DND-41 (cell line): ENCODE results near the gene FRAT2.

Experiments used
- EZH2 ChIP-seq: IDR thresholded peaks from 3 replicates; pipeline ENCODE4 v1.6.1; 2012; ENCODE audit warnings: borderline replicate concordance, low read depth, mild to moderate bottlenecking, moderate library complexity, low read length, inconsistent platforms; ENCODE audit not compliant: severe bottlenecking
- TF ChIP-seq, protein P1 (sequence below): IDR thresholded peaks from 2 replicates; pipeline ENCODE4 v1.5.1; 2012; ENCODE audit warnings: borderline replicate concordance, low read length, moderate library complexity, mild to moderate bottlenecking; ENCODE audit not compliant: poor library complexity, severe bottlenecking; ENCODE audit errors: extremely low read depth

DNA sequence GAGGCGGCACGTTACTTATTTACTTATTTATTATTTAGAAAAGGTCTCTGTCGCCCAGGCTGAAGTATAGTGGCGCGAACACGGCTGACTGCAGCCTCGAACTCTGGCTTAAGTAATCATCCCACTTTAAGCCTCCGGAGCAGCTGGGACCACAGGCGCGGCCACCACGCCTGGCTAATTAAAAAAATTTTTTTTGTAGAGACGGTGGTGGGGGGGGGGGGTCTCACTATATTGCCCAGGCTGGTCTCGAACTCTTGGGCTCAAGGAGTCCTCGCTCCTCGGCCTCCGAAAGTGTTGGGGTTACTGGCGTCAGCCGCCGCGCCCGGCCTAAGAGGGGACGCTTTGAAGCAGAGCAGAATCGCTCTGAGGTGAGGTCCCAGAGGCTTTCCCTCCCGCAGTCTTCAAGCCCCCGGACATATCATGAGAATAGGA, 675 bp upstream of the FRAT2 start:
- TF ChIP-seq, protein P1, sequence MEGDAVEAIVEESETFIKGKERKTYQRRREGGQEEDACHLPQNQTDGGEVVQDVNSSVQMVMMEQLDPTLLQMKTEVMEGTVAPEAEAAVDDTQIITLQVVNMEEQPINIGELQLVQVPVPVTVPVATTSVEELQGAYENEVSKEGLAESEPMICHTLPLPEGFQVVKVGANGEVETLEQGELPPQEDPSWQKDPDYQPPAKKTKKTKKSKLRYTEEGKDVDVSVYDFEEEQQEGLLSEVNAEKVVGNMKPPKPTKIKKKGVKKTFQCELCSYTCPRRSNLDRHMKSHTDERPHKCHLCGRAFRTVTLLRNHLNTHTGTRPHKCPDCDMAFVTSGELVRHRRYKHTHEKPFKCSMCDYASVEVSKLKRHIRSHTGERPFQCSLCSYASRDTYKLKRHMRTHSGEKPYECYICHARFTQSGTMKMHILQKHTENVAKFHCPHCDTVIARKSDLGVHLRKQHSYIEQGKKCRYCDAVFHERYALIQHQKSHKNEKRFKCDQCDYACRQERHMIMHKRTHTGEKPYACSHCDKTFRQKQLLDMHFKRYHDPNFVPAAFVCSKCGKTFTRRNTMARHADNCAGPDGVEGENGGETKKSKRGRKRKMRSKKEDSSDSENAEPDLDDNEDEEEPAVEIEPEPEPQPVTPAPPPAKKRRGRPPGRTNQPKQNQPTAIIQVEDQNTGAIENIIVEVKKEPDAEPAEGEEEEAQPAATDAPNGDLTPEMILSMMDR = no peak
- no peak for TF ChIP-seq EZH2
